ENCODE measurements around the gene GPC5. TPM values are rescaled to one million over a fixed set of nuclear protein-coding genes. Genes with fewer than 3 reads are reported as not detected.
A peak's percentile ranks its signal among the peaks of the same experiment; 100 is the strongest.

Gene GPC5
- polyA plus RNA-seq, 3 donors = 2.7 to 4.4 (median 3.9) TPM

DNA sequence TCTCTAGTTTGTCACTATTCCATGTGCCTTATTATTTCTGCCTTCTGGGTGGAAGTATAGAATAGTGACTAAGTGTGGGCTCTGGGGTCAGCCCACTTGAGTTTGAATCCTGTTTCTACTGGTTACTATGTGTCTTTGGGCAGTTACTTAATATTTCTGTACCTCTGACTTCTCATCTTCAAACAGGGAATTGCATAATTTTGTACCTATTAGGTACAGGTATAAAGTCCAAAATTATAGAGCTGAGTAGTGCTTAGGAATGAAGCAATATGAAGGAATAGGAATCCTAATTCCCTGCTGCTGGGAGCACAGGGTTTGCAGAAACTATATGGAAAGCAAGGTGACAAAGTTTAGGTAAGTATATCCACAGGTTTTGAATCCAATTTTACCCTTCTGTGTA is 564.5 kb downstream of the GPC5 start:
- no peak for DNase-seq

- no peak for DNase-seq
Observed at GRCh38 chr13:91965511-91965910, 567.1 kb downstream of the GPC5 start.

DNA sequence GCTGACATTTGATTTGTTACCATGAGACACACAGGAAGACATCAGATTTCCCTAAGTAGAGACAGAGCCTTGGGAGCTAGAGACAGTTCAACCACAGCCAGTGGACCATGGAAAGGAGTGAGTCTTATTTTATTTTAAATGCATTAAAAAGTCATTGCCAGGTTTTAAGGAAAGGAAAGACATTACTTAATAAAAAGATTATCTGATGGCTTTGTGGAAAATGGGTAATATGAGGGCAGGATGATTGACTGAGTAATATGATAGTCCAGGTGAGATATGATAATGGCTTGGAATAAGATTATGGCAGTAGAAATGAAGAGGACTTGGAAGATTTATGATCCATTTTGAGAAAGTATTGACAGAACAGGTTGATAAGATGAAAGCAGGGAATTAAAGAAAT is 580.1 kb downstream of the GPC5 start:
- no peak for DNase-seq

DNA sequence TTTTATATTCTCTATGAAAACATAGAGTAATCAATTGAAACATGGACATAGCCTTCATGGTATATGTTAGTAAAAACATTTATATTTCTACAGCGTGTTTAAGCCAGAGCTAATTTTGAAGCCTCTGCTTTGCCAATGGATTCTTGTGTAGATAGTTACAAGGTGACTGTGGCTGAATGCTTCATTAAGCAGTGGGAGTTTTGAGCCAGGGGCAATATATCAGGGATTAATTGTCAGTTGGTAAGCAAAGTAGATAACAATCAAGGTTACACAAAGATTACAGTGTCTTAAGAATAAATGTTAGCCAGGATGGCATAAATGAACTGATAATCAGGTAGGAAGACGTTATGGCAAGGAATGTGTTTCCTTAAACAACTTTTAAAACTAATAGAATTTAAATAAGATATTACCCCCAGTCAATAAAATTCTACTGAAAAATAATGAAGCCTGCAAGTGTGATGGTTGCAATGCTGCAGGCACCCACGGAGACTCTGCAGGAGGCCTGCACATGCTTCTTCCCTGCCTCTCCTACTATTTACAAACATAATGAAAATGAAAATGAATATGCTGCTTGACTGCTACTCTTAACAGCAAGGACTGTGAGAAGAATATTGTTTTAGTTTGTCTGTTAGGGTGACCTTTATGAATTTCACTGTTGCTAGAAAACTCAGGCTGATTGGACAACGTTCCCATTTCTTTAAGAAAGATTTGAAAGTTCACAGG is 588.5 kb downstream of the GPC5 start:
- peak; percentile 42 for DNase-seq

- DNase-seq = no peak
Observed at GRCh38 chr13:91988331-91988730, 589.9 kb downstream of the GPC5 start.

- no peak for DNase-seq
Observed at GRCh38 chr13:92012787-92013186, 614.4 kb downstream of the GPC5 start.

DNA sequence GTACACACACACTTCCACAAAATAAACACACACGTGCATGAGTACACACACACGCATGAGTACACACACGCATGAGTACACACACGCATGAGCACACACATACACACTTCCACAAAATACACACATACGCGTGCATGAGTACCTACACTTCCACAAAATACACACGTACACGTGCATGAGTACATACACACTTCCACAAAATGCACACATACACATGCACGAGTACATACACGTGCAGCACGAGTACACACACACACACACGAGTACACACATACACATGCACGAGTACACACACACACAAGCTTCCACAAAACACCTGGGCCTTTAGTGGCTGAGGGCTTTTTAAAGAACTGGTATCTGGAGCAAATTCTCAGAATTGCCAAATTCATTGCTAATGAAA is 619.3 kb downstream of the GPC5 start:
- no peak for DNase-seq

DNA sequence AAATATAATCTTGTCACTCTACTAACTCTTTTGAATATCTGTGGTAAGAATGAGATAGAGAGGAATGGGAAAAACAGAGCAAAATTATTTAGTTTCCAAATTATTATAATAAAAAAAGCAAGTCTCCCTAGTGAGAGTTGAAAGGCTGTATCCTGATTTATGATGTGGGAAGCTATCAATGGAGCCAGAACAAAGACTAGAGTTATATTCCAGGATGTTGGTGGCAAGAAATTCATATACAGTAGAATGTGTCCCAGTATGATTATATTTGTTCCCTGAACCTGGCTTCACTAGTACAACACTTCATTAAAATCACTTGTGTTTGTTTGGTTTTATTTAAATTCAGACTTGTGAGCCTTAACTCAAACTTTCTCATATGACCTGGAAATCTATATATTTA is 630.3 kb downstream of the GPC5 start:
- no peak for DNase-seq

- DNase-seq = no peak
Observed at GRCh38 chr13:92029641-92030040, 631.2 kb downstream of the GPC5 start.

DNA sequence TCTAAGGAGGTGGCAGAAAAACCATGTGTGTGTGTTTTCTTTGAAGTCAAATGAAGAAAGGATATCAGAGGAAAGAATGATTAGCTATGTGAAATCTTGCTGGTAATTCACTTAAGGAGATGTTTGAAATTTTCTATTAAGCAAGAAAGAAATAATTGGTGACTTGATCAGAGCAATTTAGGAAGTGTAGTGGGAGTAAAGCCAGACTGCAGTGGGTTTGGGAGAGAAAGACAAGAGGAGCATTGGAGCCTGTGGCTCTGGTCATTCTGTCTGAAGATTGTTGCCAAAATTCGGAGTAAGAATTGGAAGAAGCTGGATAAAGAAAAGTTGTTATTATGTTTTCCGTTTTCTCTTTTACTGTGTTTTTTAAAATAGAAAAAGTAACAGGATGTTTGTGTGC is 640.5 kb downstream of the GPC5 start:
- no peak for DNase-seq

GRCh38 chr13:92042522-92042921 is 644.1 kb downstream of the GPC5 start:
- DNase-seq = no peak

DNA sequence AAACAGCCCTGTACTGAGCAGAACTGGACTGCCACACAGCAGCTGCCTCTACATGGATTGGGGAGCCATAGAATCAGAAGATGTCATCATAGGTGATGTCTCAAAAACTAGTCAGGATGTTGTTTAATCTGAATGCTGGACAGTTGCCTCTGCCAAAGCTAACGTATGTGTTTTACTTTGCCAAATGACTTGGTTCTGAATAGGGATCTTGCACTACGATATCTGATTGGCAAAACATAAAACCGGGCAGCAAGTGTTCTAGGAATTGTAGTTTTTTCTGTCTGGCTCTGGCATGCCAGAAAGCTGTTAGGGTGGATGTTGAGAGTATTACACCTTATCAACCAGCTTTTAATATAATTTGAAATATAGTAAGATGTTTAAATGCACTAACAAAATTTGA is 645.9 kb downstream of the GPC5 start:
- DNase-seq = no peak

DNA sequence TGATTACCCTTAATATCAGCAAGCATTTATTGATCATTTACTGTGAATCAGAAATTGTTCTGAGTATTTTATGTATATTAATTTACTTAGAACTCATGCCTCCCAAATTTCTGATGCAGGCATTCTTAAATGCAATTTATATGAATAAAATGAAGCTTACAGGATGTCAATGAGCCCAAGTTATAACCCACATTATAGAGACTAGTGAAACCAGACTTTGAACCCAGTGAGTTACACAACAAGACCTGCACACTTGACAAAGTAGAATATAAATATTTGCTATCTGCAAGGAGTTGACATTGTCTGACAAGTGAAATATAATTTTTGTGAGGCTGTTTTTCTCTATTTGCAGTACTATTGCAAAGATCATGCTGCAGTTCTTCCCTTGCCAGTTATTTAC is 656.0 kb downstream of the GPC5 start:
- DNase-seq = no peak

DNA sequence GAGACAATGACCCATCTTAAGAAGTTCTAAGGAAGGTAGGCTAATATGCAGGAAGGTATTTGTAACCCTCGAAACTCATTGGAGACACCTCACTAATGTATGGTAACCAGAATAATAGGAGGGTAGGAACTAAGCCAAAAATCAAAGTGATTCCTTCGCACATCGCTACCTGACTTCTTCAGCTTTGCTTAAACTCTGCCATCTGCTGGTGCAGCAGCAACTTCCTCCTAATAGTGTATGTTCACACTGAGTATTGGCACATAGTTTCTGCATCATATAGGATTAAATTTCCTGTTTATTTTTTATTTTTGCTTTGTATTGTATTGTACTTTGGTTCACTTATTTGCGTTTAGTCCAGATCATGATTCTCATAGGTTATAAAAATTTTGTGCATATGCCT is 676.2 kb downstream of the GPC5 start:
- DNase-seq = peak; percentile 3

DNA sequence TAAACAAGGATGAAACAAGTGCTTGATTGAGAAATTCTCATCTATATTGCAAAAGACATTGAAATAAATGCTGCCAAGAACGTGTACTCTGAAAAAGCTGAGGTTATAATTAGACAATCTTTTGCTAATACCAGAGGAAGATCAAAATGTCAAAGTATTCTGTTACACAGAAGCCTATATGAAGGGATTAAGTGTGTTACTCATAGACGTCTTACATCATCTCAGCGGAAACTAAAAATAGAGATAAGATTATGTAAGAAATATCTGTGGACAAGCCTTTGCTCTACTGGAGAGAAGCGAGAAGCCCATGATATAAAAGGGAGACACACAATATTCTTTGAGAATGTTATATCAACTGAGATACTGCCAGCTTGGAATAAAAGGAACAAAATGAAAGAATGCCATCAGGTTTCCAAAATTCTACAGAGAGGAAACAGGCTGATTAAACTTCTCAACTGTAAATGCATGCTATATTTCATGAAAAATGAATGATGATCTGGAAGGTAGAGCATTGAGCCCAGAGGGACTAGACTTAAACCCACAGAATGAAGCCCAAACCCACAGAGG is 699.0 kb downstream of the GPC5 start:
- DNase-seq = no peak

DNA sequence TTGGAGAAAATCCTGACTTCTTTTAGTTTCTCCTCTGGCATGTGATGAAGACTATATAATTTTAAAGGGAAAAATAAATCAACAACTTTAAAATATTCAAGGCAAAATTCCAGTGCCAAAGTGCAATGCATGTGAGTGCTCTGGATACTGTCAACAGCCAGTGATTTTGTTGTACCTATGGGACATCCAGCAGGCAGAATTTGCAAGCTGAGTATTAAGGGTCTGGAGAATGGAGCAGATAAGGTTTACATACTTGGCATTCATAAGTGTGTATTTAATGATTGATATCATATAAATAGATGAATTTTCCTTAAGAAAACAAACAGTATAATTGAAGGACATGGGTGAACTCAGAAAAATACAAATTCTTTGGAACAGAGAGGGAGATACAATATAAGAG is 703.4 kb downstream of the GPC5 start:
- no peak for DNase-seq

- DNase-seq = peak; percentile 71
Observed at GRCh38 chr13:92103689-92104153, 705.3 kb downstream of the GPC5 start.

DNA sequence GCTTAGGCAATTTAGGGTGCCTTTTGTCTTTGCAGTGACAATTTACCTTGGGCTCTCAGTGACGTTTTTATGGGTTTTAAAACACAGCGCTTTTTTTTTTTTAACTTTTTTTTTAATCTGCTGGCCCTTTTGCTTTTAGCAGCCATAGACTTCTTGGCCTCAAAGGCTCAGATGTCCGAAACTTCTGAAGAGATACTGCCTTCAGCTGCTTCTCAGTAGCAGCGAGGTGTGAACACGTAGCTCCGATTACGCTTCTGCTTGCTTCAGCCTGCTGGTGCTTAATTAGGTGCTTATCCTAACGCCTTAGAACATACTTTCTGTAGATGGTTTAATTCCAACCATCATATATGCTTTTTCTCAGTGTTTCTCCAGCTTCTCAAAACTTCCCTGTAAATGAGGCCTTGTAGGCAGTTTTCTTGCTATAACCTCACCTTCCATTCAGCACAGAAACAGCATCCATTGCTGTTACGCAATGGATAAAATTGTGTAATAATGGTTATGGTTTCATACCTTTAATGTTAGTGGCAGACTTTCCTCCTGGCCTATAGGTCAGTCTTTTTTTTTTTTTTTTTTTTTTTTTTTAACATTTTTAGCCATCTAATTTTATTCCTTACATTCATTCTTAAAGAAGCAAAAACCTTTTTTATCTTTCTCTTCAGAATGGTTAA is 723.9 kb downstream of the GPC5 start:
- peak; percentile 49 for DNase-seq

GRCh38 chr13:92126399-92126798 is 728.0 kb downstream of the GPC5 start:
- DNase-seq = no peak

- DNase-seq = no peak
Observed at GRCh38 chr13:92135509-92135908, 737.1 kb downstream of the GPC5 start.

DNA sequence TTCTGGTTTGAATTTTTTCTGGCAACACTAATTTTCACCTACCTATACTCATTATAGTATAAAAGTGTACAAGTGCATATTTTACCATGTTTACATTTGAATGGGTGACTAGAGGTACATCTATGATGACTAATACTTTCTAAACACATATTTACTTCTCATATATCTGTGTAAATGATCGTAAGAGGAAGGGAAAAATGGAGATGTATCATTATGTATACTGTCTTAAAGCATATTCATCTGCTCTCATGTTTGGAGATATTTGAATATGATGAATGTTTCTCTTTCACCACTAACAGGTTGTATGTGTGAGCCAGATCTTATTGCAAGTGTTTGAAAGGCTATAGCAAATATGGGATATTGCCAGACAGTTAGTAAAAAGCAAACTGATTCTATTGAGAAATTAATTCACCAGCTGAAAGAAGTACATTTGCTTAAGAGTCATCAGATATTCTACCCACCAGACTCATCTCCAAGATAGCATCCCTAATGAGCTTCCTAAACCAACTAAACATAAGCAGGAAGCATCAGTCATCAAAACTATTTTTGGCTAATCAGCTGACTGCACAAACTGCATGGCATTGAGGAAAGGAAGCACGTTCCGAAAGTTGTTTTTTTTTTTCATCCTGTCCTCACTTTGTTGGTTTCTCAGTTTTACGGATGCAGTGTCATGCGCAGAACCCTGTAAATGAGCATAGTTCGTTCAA is 738.2 kb downstream of the GPC5 start:
- no peak for DNase-seq

DNA sequence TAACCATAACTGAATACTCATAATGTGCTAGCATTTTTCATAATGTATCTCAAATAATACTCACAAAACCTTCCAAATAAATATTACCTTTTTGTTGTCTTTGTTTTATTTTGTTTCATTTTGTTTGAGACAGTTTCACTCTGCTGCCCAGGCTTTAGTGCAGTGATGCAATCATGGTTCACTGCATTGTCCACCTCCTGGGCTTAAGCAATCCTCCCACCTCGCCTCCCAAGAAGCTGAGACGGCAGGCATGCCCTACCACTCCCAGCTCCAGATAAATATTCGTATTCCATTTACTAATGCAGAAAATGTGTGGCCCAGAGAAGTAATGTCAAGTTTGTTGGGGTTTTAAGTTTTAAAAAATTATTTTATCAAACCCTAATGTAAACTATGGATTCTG is 739.1 kb downstream of the GPC5 start:
- peak; percentile 38 for DNase-seq

DNA sequence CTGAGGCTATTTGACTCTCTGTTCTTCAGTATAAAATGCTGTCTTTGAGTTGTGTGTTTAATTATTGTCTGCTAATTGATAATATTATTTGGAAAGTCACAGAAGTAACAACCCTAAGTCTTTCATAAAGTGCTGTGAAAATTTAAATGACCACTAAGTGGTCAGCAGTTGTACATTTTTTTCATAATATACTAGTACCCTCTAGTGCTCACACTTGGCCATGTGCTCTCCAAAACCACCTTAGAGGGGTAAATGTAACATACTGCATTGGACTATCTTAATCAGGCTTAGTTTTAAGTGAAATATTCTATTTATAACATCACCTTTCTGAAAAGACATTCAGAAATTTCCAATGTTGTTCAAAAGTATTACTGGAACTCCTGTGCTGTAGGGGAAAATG is 745.3 kb downstream of the GPC5 start:
- DNase-seq = no peak

All from renal pelvis (tissue), 4 donors.